Subcutaneous abdominal adipose tissue (tissue), 5 donors: ENCODE results near the gene PEX19.

Experiments
- H3K27ac ChIP-seq: one replicate; pipeline ENCODE4 v1.7.0; 2013; ENCODE audit warnings: low read depth, mild to moderate bottlenecking, inconsistent platforms, low read length, moderate library complexity
- H3K27me3 ChIP-seq, 5 donors: one replicate each; pipeline ENCODE4 v1.7.0; 2013; ENCODE audit warnings: low read length in 5 of 5, inconsistent platforms in 1 of 5; ENCODE audit not compliant: control insufficient read depth in 5 of 5, insufficient read depth in 4 of 5
- H3K36me3 ChIP-seq, 5 donors: one replicate each; pipeline ENCODE4 v1.7.0; 2013; ENCODE audit warnings: low read length in 5 of 5; ENCODE audit not compliant: control insufficient read depth in 5 of 5, insufficient read depth in 5 of 5
- H3K4me1 ChIP-seq, 5 donors: one replicate each; pipeline ENCODE4 v1.7.0; 2013; ENCODE audit warnings: low read length in 5 of 5, mild to moderate bottlenecking in 3 of 5, moderate library complexity in 1 of 5; ENCODE audit not compliant: control insufficient read depth in 5 of 5, insufficient read depth in 5 of 5
- H3K4me3 ChIP-seq, 5 donors: one replicate each; pipeline ENCODE4 v1.7.0; 2013; ENCODE audit warnings: low read length in 5 of 5, low read depth in 1 of 5
- H3K9ac ChIP-seq, 5 donors: one replicate each; pipeline ENCODE4 v1.7.0; 2013; ENCODE audit warnings: low read length in 5 of 5, mild to moderate bottlenecking in 4 of 5, moderate library complexity in 3 of 5
- H3K9me3 ChIP-seq, 5 donors: one replicate each; pipeline ENCODE4 v1.7.0; 2013; ENCODE audit warnings: low read length in 5 of 5; ENCODE audit not compliant: control insufficient read depth in 5 of 5
- donor health status: healthy.
- donor health status: healthy.
- donor health status: healthy.
- donor health status: healthy.
- donor health status: healthy.

The PEX19 gene

DNA sequence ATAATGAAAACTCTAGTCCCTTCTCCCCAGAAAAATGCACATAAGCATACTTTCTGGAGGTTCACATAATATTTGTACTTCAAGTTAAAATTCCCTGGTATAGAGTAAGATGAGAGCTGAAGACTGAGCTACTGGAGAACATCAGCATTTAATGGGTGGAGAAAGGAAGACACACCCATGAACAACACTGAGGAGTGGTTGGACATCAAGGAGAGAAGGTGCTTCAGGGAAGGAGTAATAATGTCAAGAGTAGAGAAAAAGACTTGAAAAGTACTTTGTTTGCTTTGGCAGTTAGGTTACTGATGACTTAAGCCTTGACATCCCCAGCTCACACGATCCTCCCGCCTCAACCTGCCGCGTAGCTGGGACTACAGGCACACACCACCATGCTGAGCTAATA is 57.9 kb downstream of the PEX19 start:
- Histone ChIP-seq H3K4me3 (no peak overlapping the region), H3K27ac (no peak overlapping the region), H3K36me3 (peaks cover 68 to 98% (median 94%) of the 10 kb centered on the region in 5 donors)

More for the DNA sequence above, 57.9 kb downstream of the PEX19 start:
- Histone ChIP-seq H3K4me1 (no peaks in the 10 kb centered on the region), H3K9me3 (no peaks in the 10 kb centered on the region), H3K9ac (no peak overlapping the region), H3K27me3 (no peaks in the 10 kb centered on the region)
